Activated CD8-positive, alpha-beta T cell treated with anti-CD3 and anti-CD28 coated beads for 36 hours (primary cell): ENCODE results near the gene GPR68. TPM values are rescaled to one million over a fixed set of nuclear protein-coding genes. Genes with fewer than 3 reads are reported as not detected.
A peak's percentile ranks its signal among the peaks of the same experiment; 100 is the strongest.
"Not testable (repeated sequence)": the region's sequence is repeated elsewhere in the genome, so short reads cannot be mapped to it uniquely, and the experiment has no call there.

Experiments used
- ATAC-seq: fragments of 200-7000 bp; cut with Tn5 transposase; one replicate; pipeline ENCODE4 v1.10.0; 2021; ENCODE audit warnings: mild to moderate bottlenecking, moderate library complexity
- CTCF ChIA-PET: fragments of 350-600 bp; sonication (Branson Sonifier 250); formaldehyde crosslinking; loops from one replicate; lab custom pipeline; 2021; ENCODE audit warnings: antibody characterized with exemption; lab: Charles Lee
- POLR2A ChIA-PET: fragments of 350-600 bp; sonication (Branson Sonifier 250); formaldehyde crosslinking; loops from one replicate; lab custom pipeline; 2021; ENCODE audit warnings: antibody characterized with exemption; lab: Charles Lee
- DNase-seq: peaks from one replicate; pipeline ENCODE4 v3.0.0-alpha.2; 2020
- H3K27ac Mint-ChIP-seq: one replicate; pipeline ENCODE4 v1.8.0; 2021; ENCODE audit warnings: mild to moderate bottlenecking, mixed read lengths
- H3K27me3 Mint-ChIP-seq: one replicate; pipeline ENCODE4 v1.8.0; 2021; ENCODE audit warnings: mixed read lengths
- H3K36me3 Mint-ChIP-seq: one replicate; pipeline ENCODE4 v1.8.0; 2021; ENCODE audit warnings: low read depth, mixed read lengths
- H3K4me1 Mint-ChIP-seq: one replicate; pipeline ENCODE4 v1.8.0; 2021; ENCODE audit warnings: low read depth, mixed read lengths
- H3K4me3 Mint-ChIP-seq: one replicate; pipeline ENCODE4 v1.8.0; 2021; ENCODE audit warnings: mild to moderate bottlenecking, moderate library complexity, mixed read lengths
- H3K9me3 Mint-ChIP-seq: one replicate; pipeline ENCODE4 v1.8.0; 2021; ENCODE audit warnings: mixed read lengths
- CTCF ChIP-seq: fragments of 200-600 bp; IDR thresholded peaks from one replicate; pipeline ENCODE4 v1.8.0; 2022; ENCODE audit warnings: antibody characterized with exemption, mild to moderate bottlenecking
- intact Hi-C: fragments of 100-400 bp; cut with micrococcal nuclease; formaldehyde crosslinking; loops from one replicate; pipeline ENCODE4 v1.10.0; 2022
- total RNA-seq, 2 experiments: library from RNA; stranded (reverse); gene quantifications; one replicate each; pipeline ENCODE4 v1.2.3, GENCODE V29; 2021

The GPR68 gene
- total RNA-seq, 2 experiments from 2014 or later, result 11.9 to 14.0 TPM

- TF ChIP-seq CTCF, result no peak
- Mint-ChIP-seq H3K4me3 (no peak overlapping the region), H3K27ac (peak overlapping the region; percentile 72), H3K27me3 (no peaks in the 10 kb centered on the region), H3K4me1 (peaks cover 37% of the 10 kb centered on the region), H3K9me3 (no peaks in the 10 kb centered on the region), H3K36me3 (peaks cover 72% of the 10 kb centered on the region)
- DNase-seq (no peak), ATAC-seq (no peak)
- intact Hi-C loops, result no loop called here
- ChIA-PET CTCF (interaction anchor here (1.3 kb wide), 1 partner anchor 30 kb away, joined by 4 read pairs; no protein-coding TSS in a partner anchor), POLR2A (interaction anchor here (0.7 kb wide), 1 partner anchor 12 kb away, joined by 3 read pairs; no protein-coding TSS in a partner anchor)
These were observed 37.5 kb downstream of the GPR68 start for GRCh38 chr14:91207008-91207407.

- H3K9me3 Mint-ChIP-seq, result peaks cover 6% of the 10 kb centered on the region
- peak; percentile 40 for DNase-seq
- H3K27me3 Mint-ChIP-seq, result no peaks in the 10 kb centered on the region
- CTCF ChIA-PET, result interaction anchor here (0.9 to 1.5 kb wide), 3 partner anchors 17 to 28 kb away, joined by 3 to 4 read pairs (median 3); no protein-coding TSS in a partner anchor
- POLR2A ChIA-PET, result interaction anchor here (0.5 to 0.8 kb wide), 3 partner anchors 9 to 300 kb away, joined by 3 read pairs; no protein-coding TSS in a partner anchor
- no peak for TF ChIP-seq CTCF
- H3K4me1 Mint-ChIP-seq, result peaks cover 37% of the 10 kb centered on the region
- no peak overlapping the region for H3K4me3 Mint-ChIP-seq
- ATAC-seq, result peak; percentile 58
- intact Hi-C loops, result no loop called here
- peak overlapping the region; percentile 82 for H3K27ac Mint-ChIP-seq
- peaks cover 76% of the 10 kb centered on the region for H3K36me3 Mint-ChIP-seq
These were observed 39.0 kb downstream of the GPR68 start for GRCh38 chr14:91205459-91205858.

- DNase-seq, result no peak
- TF ChIP-seq CTCF, result no peak
- intact Hi-C loops, result no loop called here
- peaks cover 37% of the 10 kb centered on the region for H3K4me1 Mint-ChIP-seq
- ATAC-seq, result peak; percentile 18
- ChIA-PET CTCF (interaction anchor here (0.9 to 1.5 kb wide), 4 partner anchors 18 to 63 kb away, joined by 3 to 4 read pairs (median 3); no protein-coding TSS in a partner anchor), POLR2A (interaction anchor here (0.6 to 0.8 kb wide), 3 partner anchors 10 to 300 kb away, joined by 3 to 4 read pairs (median 3); no protein-coding TSS in a partner anchor)
- H3K27me3 Mint-ChIP-seq, result no peaks in the 10 kb centered on the region
- peak overlapping the region; percentile 82 for H3K27ac Mint-ChIP-seq
- peaks cover 76% of the 10 kb centered on the region for H3K36me3 Mint-ChIP-seq
- H3K9me3 Mint-ChIP-seq, result peaks cover 8% of the 10 kb centered on the region
- no peak overlapping the region for H3K4me3 Mint-ChIP-seq
These were observed 39.8 kb downstream of the GPR68 start for GRCh38 chr14:91204657-91205056.

GRCh38 chr14:91202234-91202974 is 42.1 kb downstream of the GPR68 start:
- DNase-seq (peak; percentile 39), ATAC-seq (no peak)
- no peak for TF ChIP-seq CTCF
- H3K36me3 Mint-ChIP-seq, result peaks cover 76% of the 10 kb centered on the region
- H3K9me3 Mint-ChIP-seq, result peaks cover 9% of the 10 kb centered on the region
- peak overlapping the region; percentile 4 for H3K27ac Mint-ChIP-seq
- CTCF ChIA-PET, result interaction anchor here (1.3 to 1.5 kb wide), 2 partner anchors 26 to 36 kb away, joined by 3 read pairs; no protein-coding TSS in a partner anchor
- peaks cover 40% of the 10 kb centered on the region for H3K4me1 Mint-ChIP-seq
- POLR2A ChIA-PET, result no interaction called here
- no peak overlapping the region for H3K4me3 Mint-ChIP-seq
- intact Hi-C loops, result no loop called here
- H3K27me3 Mint-ChIP-seq, result no peaks in the 10 kb centered on the region

GRCh38 chr14:91200802-91201201 is 43.7 kb downstream of the GPR68 start:
- ATAC-seq, H3K27ac Mint-ChIP-seq, POLR2A ChIA-PET, H3K27me3 Mint-ChIP-seq, H3K4me3 Mint-ChIP-seq, intact Hi-C loops, CTCF ChIA-PET, H3K9me3 Mint-ChIP-seq: not testable (repeated sequence)
- H3K4me1 Mint-ChIP-seq, result peaks cover 30% of the 10 kb centered on the region
- H3K36me3 Mint-ChIP-seq, result peaks cover 77% of the 10 kb centered on the region
- DNase-seq, result peak; percentile 42
